ENCODE data around the gene MEPE.

MEPE gene

GRCh38 chr4:87839592-87839946, 6.8 kb downstream of the MEPE start:
- no peaks in the 10 kb centered on the region for H3K9me3 ChIP-seq (ENCODE audit: control insufficient read depth in 5 of 5, low read length in 5 of 5)
- no peak overlapping the region for H3K9ac ChIP-seq (ENCODE audit: low read length in 5 of 5)
- no peaks in the 10 kb centered on the region for H3K36me3 ChIP-seq (ENCODE audit: control insufficient read depth in 5 of 5, insufficient read depth in 5 of 5, low read length in 5 of 5)
- H3K4me1 ChIP-seq (ENCODE audit: control insufficient read depth in 5 of 5, insufficient read depth in 5 of 5, low read length in 5 of 5) = peaks cover 0 to 16% (median 7%) of the 10 kb centered on the region in 5 donors
- no peak overlapping the region for H3K27ac ChIP-seq (ENCODE audit: low read depth, low read length)
- H3K27me3 ChIP-seq (ENCODE audit: control insufficient read depth in 5 of 5, insufficient read depth in 4 of 5, low read length in 5 of 5) = peaks cover 0 to 5% (median 0%) of the 10 kb centered on the region in 5 donors
- H3K4me3 ChIP-seq (ENCODE audit: low read depth in 1 of 5, low read length in 5 of 5) = no peak overlapping the region

DNA sequence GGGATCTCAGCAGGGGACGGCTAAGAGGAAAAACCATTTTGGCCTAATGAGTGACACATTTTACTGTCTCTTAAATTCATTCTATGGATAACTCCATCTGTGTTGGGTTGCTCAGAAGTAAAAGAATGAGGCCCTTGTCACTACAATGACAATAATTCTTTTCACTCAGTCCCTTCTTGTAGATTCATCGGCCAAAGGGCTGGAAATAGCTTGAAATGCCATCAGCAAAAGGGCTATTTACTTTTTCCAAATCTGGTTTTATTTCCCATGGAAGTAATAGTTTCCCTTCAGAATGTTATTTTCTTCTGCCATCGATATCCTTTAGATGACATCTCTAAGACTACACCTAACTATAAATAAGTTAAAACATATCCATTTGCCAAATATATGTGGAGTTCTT, 7.4 kb downstream of the MEPE start:
- Histone ChIP-seq H3K4me1 (ENCODE audit: control insufficient read depth in 5 of 5, insufficient read depth in 5 of 5, low read length in 5 of 5) (peaks cover 0 to 16% (median 7%) of the 10 kb centered on the region in 5 donors), H3K4me3 (ENCODE audit: low read depth in 1 of 5, low read length in 5 of 5) (no peak overlapping the region), H3K9ac (ENCODE audit: low read length in 5 of 5) (peak overlapping the region in 1 of 5 donors; percentile 37), H3K27me3 (ENCODE audit: control insufficient read depth in 5 of 5, insufficient read depth in 4 of 5, low read length in 5 of 5) (peaks cover 0 to 5% (median 0%) of the 10 kb centered on the region in 5 donors), H3K36me3 (ENCODE audit: control insufficient read depth in 5 of 5, insufficient read depth in 5 of 5, low read length in 5 of 5) (no peaks in the 10 kb centered on the region), H3K9me3 (ENCODE audit: control insufficient read depth in 5 of 5, low read length in 5 of 5) (no peaks in the 10 kb centered on the region), H3K27ac (ENCODE audit: low read depth, low read length) (no peak overlapping the region)

DNA sequence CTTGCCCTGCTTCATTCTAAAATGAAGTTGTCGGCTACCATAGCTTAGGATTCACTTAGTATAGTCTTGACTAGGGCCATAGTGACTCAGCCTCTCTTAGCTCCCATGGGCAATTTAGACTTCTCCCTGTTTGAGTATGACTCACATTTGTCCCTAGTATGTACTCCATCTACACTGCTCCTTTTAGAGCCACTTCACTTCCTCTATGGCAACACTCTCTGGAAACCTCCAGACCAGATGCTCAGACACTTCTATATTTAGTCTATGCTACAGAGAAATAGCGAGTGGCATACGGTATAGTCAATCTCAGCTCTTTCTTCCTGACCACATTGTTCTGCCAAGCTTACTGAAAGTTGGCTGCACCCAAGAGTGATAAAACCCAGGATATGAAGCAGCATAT, 11.2 kb downstream of the MEPE start:
- no peak overlapping the region for H3K9ac ChIP-seq (ENCODE audit: low read length in 5 of 5)
- H3K27me3 ChIP-seq (ENCODE audit: control insufficient read depth in 5 of 5, insufficient read depth in 4 of 5, low read length in 5 of 5) = peaks cover 0 to 5% (median 0%) of the 10 kb centered on the region in 5 donors
- no peaks in the 10 kb centered on the region for H3K9me3 ChIP-seq (ENCODE audit: control insufficient read depth in 5 of 5, low read length in 5 of 5)
- peaks cover 0 to 13% (median 7%) of the 10 kb centered on the region in 5 donors for H3K4me1 ChIP-seq (ENCODE audit: control insufficient read depth in 5 of 5, insufficient read depth in 5 of 5, low read length in 5 of 5)
- no peaks in the 10 kb centered on the region for H3K36me3 ChIP-seq (ENCODE audit: control insufficient read depth in 5 of 5, insufficient read depth in 5 of 5, low read length in 5 of 5)
- no peak overlapping the region for H3K27ac ChIP-seq (ENCODE audit: low read depth, low read length)
- H3K4me3 ChIP-seq (ENCODE audit: low read depth in 1 of 5, low read length in 5 of 5) = no peak overlapping the region

DNA sequence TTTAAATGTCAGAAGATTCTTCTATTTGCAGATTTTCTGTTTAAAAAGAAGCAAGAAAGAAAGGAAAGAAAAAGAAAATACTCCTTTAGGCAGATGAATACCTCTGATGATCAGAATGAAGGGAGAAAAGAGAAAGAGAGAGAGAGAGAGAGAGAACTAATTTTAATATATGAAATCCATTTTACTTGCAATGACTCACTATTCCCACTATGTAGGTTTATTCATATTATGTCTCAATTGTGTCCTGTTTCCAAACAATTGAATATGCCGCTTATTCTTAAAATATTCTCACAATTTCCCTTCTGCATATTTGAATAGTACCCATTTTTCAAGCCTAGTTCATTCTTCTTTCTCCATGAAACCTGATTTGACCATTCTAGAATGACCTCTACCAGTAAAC, 11.7 kb downstream of the MEPE start:
- H3K9me3 ChIP-seq (ENCODE audit: control insufficient read depth in 5 of 5, low read length in 5 of 5) = no peaks in the 10 kb centered on the region
- no peak overlapping the region for H3K9ac ChIP-seq (ENCODE audit: low read length in 5 of 5)
- H3K27me3 ChIP-seq (ENCODE audit: control insufficient read depth in 5 of 5, insufficient read depth in 4 of 5, low read length in 5 of 5) = peaks cover 0 to 5% (median 0%) of the 10 kb centered on the region in 5 donors
- no peak overlapping the region for H3K27ac ChIP-seq (ENCODE audit: low read depth, low read length)
- H3K36me3 ChIP-seq (ENCODE audit: control insufficient read depth in 5 of 5, insufficient read depth in 5 of 5, low read length in 5 of 5) = no peaks in the 10 kb centered on the region
- peaks cover 0 to 10% (median 3%) of the 10 kb centered on the region in 5 donors for H3K4me1 ChIP-seq (ENCODE audit: control insufficient read depth in 5 of 5, insufficient read depth in 5 of 5, low read length in 5 of 5)
- no peak overlapping the region for H3K4me3 ChIP-seq (ENCODE audit: low read depth in 1 of 5, low read length in 5 of 5)

GRCh38 chr4:87846226-87846625, 13.5 kb downstream of the MEPE start:
- no peak overlapping the region for H3K4me3 ChIP-seq (ENCODE audit: low read depth in 1 of 5, low read length in 5 of 5)
- H3K27ac ChIP-seq (ENCODE audit: low read depth, low read length) = no peak overlapping the region
- H3K36me3 ChIP-seq (ENCODE audit: control insufficient read depth in 5 of 5, insufficient read depth in 5 of 5, low read length in 5 of 5) = no peaks in the 10 kb centered on the region
- H3K27me3 ChIP-seq (ENCODE audit: control insufficient read depth in 5 of 5, insufficient read depth in 4 of 5, low read length in 5 of 5) = peaks cover 0 to 5% (median 0%) of the 10 kb centered on the region in 5 donors
- no peaks in the 10 kb centered on the region for H3K9me3 ChIP-seq (ENCODE audit: control insufficient read depth in 5 of 5, low read length in 5 of 5)
- no peak overlapping the region for H3K9ac ChIP-seq (ENCODE audit: low read length in 5 of 5)
- peaks cover 0 to 10% (median 3%) of the 10 kb centered on the region in 5 donors for H3K4me1 ChIP-seq (ENCODE audit: control insufficient read depth in 5 of 5, insufficient read depth in 5 of 5, low read length in 5 of 5)

DNA sequence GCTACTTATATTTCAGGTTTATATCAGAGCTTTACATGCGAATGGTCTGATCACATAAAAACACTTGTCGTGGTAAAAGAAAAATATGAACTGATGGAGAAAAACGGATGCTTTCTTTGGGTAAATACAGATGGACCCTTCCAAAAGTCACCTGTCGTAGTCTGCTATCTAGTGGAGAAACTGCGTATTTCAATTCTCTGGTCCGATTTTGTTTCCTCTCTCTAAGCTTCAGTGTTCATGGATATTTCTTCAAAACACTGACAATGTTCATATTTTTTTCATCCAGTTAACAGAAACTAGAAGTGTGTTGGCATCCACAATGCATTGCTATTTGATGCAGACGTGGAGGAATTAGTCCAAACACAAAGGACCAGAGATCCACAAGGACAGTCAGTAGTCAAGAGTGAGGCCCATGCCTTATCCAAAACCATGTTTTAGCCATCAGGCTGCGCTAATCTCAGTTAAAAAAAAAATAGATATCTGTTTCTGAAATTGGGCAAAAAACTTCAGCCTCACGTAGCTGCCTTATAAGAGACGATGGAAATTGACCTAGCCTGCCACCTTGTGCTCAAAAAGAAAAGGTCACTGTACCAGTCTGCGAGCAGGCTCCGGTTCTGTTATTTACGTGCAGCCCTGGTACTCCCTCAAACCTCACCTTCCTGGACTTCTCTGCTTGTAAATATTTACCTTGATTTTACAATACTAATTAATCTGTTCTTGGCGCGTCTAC, 16.0 kb downstream of the MEPE start:
- Histone ChIP-seq H3K27ac (ENCODE audit: low read depth, low read length) (no peak overlapping the region), H3K4me1 (ENCODE audit: control insufficient read depth in 5 of 5, insufficient read depth in 5 of 5, low read length in 5 of 5) (peaks cover 0 to 12% (median 6%) of the 10 kb centered on the region in 5 donors), H3K4me3 (ENCODE audit: low read depth in 1 of 5, low read length in 5 of 5) (peak overlapping the region in 3 of 5 donors; percentile 10 to 38 (median 33)), H3K9ac (ENCODE audit: low read length in 5 of 5) (no peak overlapping the region), H3K9me3 (ENCODE audit: control insufficient read depth in 5 of 5, low read length in 5 of 5) (no peaks in the 10 kb centered on the region), H3K27me3 (ENCODE audit: control insufficient read depth in 5 of 5, insufficient read depth in 4 of 5, low read length in 5 of 5) (peaks cover 0 to 2% (median 0%) of the 10 kb centered on the region in 5 donors), H3K36me3 (ENCODE audit: control insufficient read depth in 5 of 5, insufficient read depth in 5 of 5, low read length in 5 of 5) (no peaks in the 10 kb centered on the region)

- H3K27ac ChIP-seq (ENCODE audit: low read depth, low read length) = no peak overlapping the region
- peaks cover 0 to 11% (median 6%) of the 10 kb centered on the region in 5 donors for H3K4me1 ChIP-seq (ENCODE audit: control insufficient read depth in 5 of 5, insufficient read depth in 5 of 5, low read length in 5 of 5)
- H3K27me3 ChIP-seq (ENCODE audit: control insufficient read depth in 5 of 5, insufficient read depth in 4 of 5, low read length in 5 of 5) = peaks cover 0 to 2% (median 0%) of the 10 kb centered on the region in 5 donors
- H3K9me3 ChIP-seq (ENCODE audit: control insufficient read depth in 5 of 5, low read length in 5 of 5) = no peaks in the 10 kb centered on the region
- no peak overlapping the region for H3K4me3 ChIP-seq (ENCODE audit: low read depth in 1 of 5, low read length in 5 of 5)
- H3K9ac ChIP-seq (ENCODE audit: low read length in 5 of 5) = no peak overlapping the region
- no peaks in the 10 kb centered on the region for H3K36me3 ChIP-seq (ENCODE audit: control insufficient read depth in 5 of 5, insufficient read depth in 5 of 5, low read length in 5 of 5)
These were observed 16.8 kb downstream of the MEPE start for GRCh38 chr4:87849612-87850011.

DNA sequence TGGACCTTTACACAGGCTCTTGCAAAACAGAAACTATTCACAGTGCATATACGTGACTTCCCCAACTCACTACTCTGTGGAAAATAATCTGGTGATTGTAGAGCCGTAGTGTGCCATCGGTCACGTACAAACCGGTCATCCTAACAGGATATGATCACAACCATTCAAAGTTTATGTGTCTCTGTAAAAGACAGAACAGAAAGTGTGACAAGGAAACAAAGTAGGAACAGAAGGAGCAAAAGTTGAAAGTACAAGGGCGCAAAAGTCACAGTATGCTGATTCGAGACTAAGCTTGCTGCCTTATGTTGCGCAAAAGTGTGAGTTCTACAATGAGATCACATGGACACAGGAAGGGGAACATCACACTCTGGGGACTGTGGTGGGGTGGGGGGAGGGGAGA, 18.6 kb downstream of the MEPE start:
- Histone ChIP-seq H3K27ac (ENCODE audit: low read depth, low read length) (no peak overlapping the region), H3K9ac (ENCODE audit: low read length in 5 of 5) (no peak overlapping the region), H3K27me3 (ENCODE audit: control insufficient read depth in 5 of 5, insufficient read depth in 4 of 5, low read length in 5 of 5) (no peaks in the 10 kb centered on the region), H3K4me1 (ENCODE audit: control insufficient read depth in 5 of 5, insufficient read depth in 5 of 5, low read length in 5 of 5) (peaks cover 0 to 19% (median 6%) of the 10 kb centered on the region in 5 donors), H3K4me3 (ENCODE audit: low read depth in 1 of 5, low read length in 5 of 5) (no peak overlapping the region), H3K9me3 (ENCODE audit: control insufficient read depth in 5 of 5, low read length in 5 of 5) (no peaks in the 10 kb centered on the region), H3K36me3 (ENCODE audit: control insufficient read depth in 5 of 5, insufficient read depth in 5 of 5, low read length in 5 of 5) (no peaks in the 10 kb centered on the region)

GRCh38 chr4:87851953-87852352, 19.2 kb downstream of the MEPE start:
- Histone ChIP-seq H3K4me1 (ENCODE audit: control insufficient read depth in 5 of 5, insufficient read depth in 5 of 5, low read length in 5 of 5) (peaks cover 0 to 19% (median 6%) of the 10 kb centered on the region in 5 donors), H3K9me3 (ENCODE audit: control insufficient read depth in 5 of 5, low read length in 5 of 5) (no peaks in the 10 kb centered on the region), H3K36me3 (ENCODE audit: control insufficient read depth in 5 of 5, insufficient read depth in 5 of 5, low read length in 5 of 5) (no peaks in the 10 kb centered on the region), H3K27ac (ENCODE audit: low read depth, low read length) (no peak overlapping the region), H3K4me3 (ENCODE audit: low read depth in 1 of 5, low read length in 5 of 5) (no peak overlapping the region), H3K9ac (ENCODE audit: low read length in 5 of 5) (no peak overlapping the region), H3K27me3 (ENCODE audit: control insufficient read depth in 5 of 5, insufficient read depth in 4 of 5, low read length in 5 of 5) (no peaks in the 10 kb centered on the region)

DNA sequence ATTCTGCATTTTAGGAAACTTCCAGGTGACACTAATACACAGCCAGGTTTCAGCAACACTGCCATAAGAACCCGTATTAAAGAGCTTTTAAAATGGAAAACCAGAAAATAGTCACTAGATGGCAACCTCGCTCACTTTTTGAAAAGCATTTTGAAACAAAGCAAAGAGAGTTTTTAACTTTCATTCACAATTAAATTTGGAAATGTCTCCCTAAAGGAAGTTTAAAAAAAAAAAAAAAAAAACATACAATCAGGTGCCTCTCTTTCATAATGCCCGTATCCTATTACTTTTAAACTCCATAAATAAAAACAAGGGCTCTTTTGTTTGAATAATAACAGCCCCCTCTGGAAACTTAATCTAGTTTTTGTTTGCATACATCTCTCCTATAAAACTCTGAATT, 20.3 kb downstream of the MEPE start:
- no peak overlapping the region for H3K27ac ChIP-seq (ENCODE audit: low read depth, low read length)
- no peak overlapping the region for H3K9ac ChIP-seq (ENCODE audit: low read length in 5 of 5)
- H3K9me3 ChIP-seq (ENCODE audit: control insufficient read depth in 5 of 5, low read length in 5 of 5) = no peaks in the 10 kb centered on the region
- H3K4me1 ChIP-seq (ENCODE audit: control insufficient read depth in 5 of 5, insufficient read depth in 5 of 5, low read length in 5 of 5) = peaks cover 0 to 19% (median 6%) of the 10 kb centered on the region in 5 donors
- H3K36me3 ChIP-seq (ENCODE audit: control insufficient read depth in 5 of 5, insufficient read depth in 5 of 5, low read length in 5 of 5) = no peaks in the 10 kb centered on the region
- H3K27me3 ChIP-seq (ENCODE audit: control insufficient read depth in 5 of 5, insufficient read depth in 4 of 5, low read length in 5 of 5) = no peaks in the 10 kb centered on the region
- no peak overlapping the region for H3K4me3 ChIP-seq (ENCODE audit: low read depth in 1 of 5, low read length in 5 of 5)

Data from subcutaneous abdominal adipose tissue (tissue), 5 donors.